Esophagus squamous epithelium (tissue), 5 donors: ENCODE measurements around the gene SV2C. TPM values are rescaled to one million over a fixed set of nuclear protein-coding genes. Genes with fewer than 3 reads are reported as not detected.

ENCODE experiments used
- DNase-seq: peaks from one replicate; lab custom pipeline; 2025; lab: John Stamatoyannopoulos, UW
- H3K27ac ChIP-seq, 4 donors: fragments of 200-600 bp; sonication (generic); one replicate each; pipeline ENCODE4 v1.5.1; 2016 to 2019; ENCODE audit warnings: mild to moderate bottlenecking in 1 of 4
- H3K27me3 ChIP-seq, 4 donors: fragments of 200-600 bp; sonication (generic); 1 replicate in 3 of 4; 2 replicates in 1 of 4; pipeline versions ENCODE4 v1.5.1 to v1.6.0; 2017 to 2021; ENCODE audit warnings: antibody characterized with exemption in 1 of 4
- H3K36me3 ChIP-seq, 3 donors: fragments of 200-600 bp; sonication (generic); one replicate each; pipeline ENCODE4 v1.5.1; 2016 to 2019
- H3K4me1 ChIP-seq, 3 donors: fragments of 200-600 bp; sonication (generic); one replicate each; pipeline ENCODE4 v1.5.1; 2017 to 2019
- H3K4me3 ChIP-seq, 4 donors: fragments of 200-600 bp; sonication (generic); 1 replicate in 3 of 4; 2 replicates in 1 of 4; pipeline ENCODE4 v1.5.1; 2016 to 2019; ENCODE audit warnings: mild to moderate bottlenecking in 2 of 4, moderate library complexity in 1 of 4
- H3K9me3 ChIP-seq, 3 donors: fragments of 200-600 bp; sonication (generic); one replicate each; pipeline ENCODE4 v1.5.1; 2016 to 2019
- CTCF ChIP-seq, 6 experiments: fragments of 450-650 bp in 4 of 6; fragments of 200-600 bp in 2 of 6; sonication (generic) in 2 of 6; IDR thresholded peaks; one replicate each; pipeline ENCODE4 v1.5.1; 2016 to 2019; ENCODE audit warnings: antibody characterized with exemption in 6 of 6, mild to moderate bottlenecking in 4 of 6, moderate library complexity in 4 of 6
- POLR2A ChIP-seq, 4 donors: fragments of 450-650 bp; IDR thresholded peaks; one replicate each; pipeline ENCODE4 v1.6.1; 2017; ENCODE audit warnings: antibody characterized with exemption in 4 of 4, mild to moderate bottlenecking in 4 of 4, moderate library complexity in 3 of 4
- WGBS, 2 donors: methylation state at CpG; one replicate each; pipeline ENCODE4 v1.1.5; 2018; 5-methylcytosine and 5-hydroxymethylcytosine counted together
- intact Hi-C: fragments of 100-400 bp; cut with DNase I; formaldehyde crosslinking; loops from one replicate; pipeline ENCODE4 v1.15.0; 2022
- total RNA-seq, 4 donors: library from RNA; depleted of rRNA; stranded (reverse); fragments of >200 nt; gene quantifications; one replicate each; pipeline ENCODE4 v1.1.0, GENCODE V29; 2016
- donor health status: DM: yes; HTN: yes; CAD: no.

SV2C gene
- total RNA-seq, 4 donors from 2014 or later = under 0.01 to 0.26 (median 0.06) TPM

DNA sequence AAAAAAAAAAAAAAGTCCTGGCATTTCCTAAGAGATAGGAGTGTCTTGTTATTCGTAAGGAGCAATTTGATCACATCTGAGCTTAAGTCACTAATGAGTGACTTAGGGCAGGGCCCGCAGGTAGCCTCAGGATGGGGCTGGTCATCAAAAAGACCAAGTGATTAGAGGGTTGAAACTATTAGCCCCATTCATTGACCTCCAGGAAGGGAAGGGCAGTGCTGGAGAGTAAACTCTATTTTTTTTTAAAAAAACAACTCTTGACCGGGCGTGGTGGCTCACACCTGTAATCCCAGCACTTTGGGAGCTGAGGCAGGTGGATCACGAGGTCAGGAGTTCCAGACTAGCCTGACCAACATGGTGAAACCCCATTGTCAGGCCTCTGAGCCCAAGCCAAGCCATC, 273.7 kb downstream of the SV2C start:
- TF ChIP-seq CTCF (IDR thresholded peaks at IDR 0.05) = no peak
- no peak for TF ChIP-seq POLR2A (IDR thresholded peaks at IDR 0.05)
- intact Hi-C loops = no loop called here

GRCh38 chr5:76363352-76364225, 280.4 kb downstream of the SV2C start:
- Histone ChIP-seq H3K36me3 (no peaks in the 10 kb centered on the region), H3K9me3 (no peaks in the 10 kb centered on the region), H3K4me3 (no peak overlapping the region), H3K4me1 (peaks cover 0 to 12% (median 0%) of the 10 kb centered on the region in 3 donors), H3K27ac (no peak overlapping the region), H3K27me3 (no peaks in the 10 kb centered on the region)
- intact Hi-C loops = no loop called here
- DNase-seq = no peak
- WGBS, 2 donors = 54 to 62% methylated on average over 17 of the region's 17 CpGs
- no peak for TF ChIP-seq POLR2A (IDR thresholded peaks at IDR 0.05)
- no peak for TF ChIP-seq CTCF (IDR thresholded peaks at IDR 0.05)

More for the DNA sequence above, 273.7 kb downstream of the SV2C start:
- Histone ChIP-seq H3K4me3 (no peak overlapping the region), H3K36me3 (no peaks in the 10 kb centered on the region), H3K4me1 (no peaks in the 10 kb centered on the region), H3K9me3 (no peaks in the 10 kb centered on the region), H3K27ac (no peak overlapping the region), H3K27me3 (peaks cover 0 to 3% (median 0%) of the 10 kb centered on the region in 4 donors)
- WGBS, 2 donors = 71 to 82% methylated on average over 5 of the region's 5 CpGs
- no peak for DNase-seq

GRCh38 chr5:76364226-76364589, 281.0 kb downstream of the SV2C start:
- WGBS, 2 donors = 42 to 67% methylated on average over 2 of the region's 2 CpGs
- H3K27me3 ChIP-seq = no peaks in the 10 kb centered on the region
- TF ChIP-seq POLR2A (IDR thresholded peaks at IDR 0.05) = no peak
- H3K4me3 ChIP-seq = no peak overlapping the region
- intact Hi-C loops = no loop called here
- H3K9me3 ChIP-seq = no peaks in the 10 kb centered on the region
- H3K27ac ChIP-seq = no peak overlapping the region
- peaks cover 0 to 12% (median 0%) of the 10 kb centered on the region in 3 donors for H3K4me1 ChIP-seq
- no peak for DNase-seq
- H3K36me3 ChIP-seq = no peaks in the 10 kb centered on the region

GRCh38 chr5:76365561-76365960, 282.4 kb downstream of the SV2C start:
- Histone ChIP-seq H3K27ac (no peak overlapping the region), H3K36me3 (no peaks in the 10 kb centered on the region), H3K9me3 (no peaks in the 10 kb centered on the region), H3K4me1 (peaks cover 0 to 12% (median 0%) of the 10 kb centered on the region in 3 donors), H3K4me3 (no peak overlapping the region), H3K27me3 (no peaks in the 10 kb centered on the region)
- no peak for TF ChIP-seq CTCF (IDR thresholded peaks at IDR 0.05)
- no peak for TF ChIP-seq POLR2A (IDR thresholded peaks at IDR 0.05)
- intact Hi-C loops = no loop called here
- no peak for DNase-seq

DNA sequence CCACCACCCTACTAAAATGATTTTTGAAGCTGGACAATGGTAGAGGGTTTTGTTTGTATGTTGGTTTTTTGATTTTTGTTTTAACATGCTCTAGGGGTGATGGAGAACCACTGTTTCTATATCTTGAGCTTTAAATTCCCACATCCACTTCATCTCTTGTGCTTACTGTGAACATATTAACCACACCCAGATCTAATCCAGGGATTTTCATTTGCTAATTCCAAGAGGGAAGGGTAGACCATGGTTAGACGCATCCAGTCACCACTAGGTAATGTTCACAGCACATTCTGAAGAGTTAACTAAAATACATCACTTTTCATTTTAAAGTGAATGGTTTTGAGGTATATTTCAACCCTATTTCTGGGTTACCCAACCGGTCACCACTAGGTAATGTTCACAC, 283.4 kb downstream of the SV2C start:
- Histone ChIP-seq H3K9me3 (no peaks in the 10 kb centered on the region), H3K36me3 (no peaks in the 10 kb centered on the region), H3K27me3 (no peaks in the 10 kb centered on the region), H3K4me3 (no peak overlapping the region), H3K4me1 (peaks cover 0 to 16% (median under 1%) of the 10 kb centered on the region in 3 donors), H3K27ac (no peak overlapping the region)
- TF ChIP-seq CTCF (IDR thresholded peaks at IDR 0.05) (no peak), POLR2A (IDR thresholded peaks at IDR 0.05) (no peak)
- intact Hi-C loops = no loop called here
- WGBS, 2 donors = 61 to 73% methylated on average over 2 of the region's 2 CpGs
- DNase-seq = no peak
